ENCODE data around the gene SHB.
A peak's percentile ranks its signal among the peaks of the same experiment; 100 is the strongest.

SHB gene

GRCh38 chr9:38068701-38069628, at the start of gene SHB:
Gene SHB (minus strand): TSS chr9:38069227. CDS start chr9:38068645, 582 bp downstream.
- DNase-seq (ENCODE audit: low spot score) = peak; percentile 98

GRCh38 chr9:38117651-38118050, 48.6 kb upstream of the SHB start:
- DNase-seq (ENCODE audit: low spot score) = no peak

GRCh38 chr9:38114905-38115304, 45.9 kb upstream of the SHB start:
- DNase-seq (ENCODE audit: low spot score) = no peak

GRCh38 chr9:38112456-38112855, 43.4 kb upstream of the SHB start:
- no peak for DNase-seq (ENCODE audit: low spot score)

GRCh38 chr9:38112049-38112448, 43.0 kb upstream of the SHB start:
- DNase-seq (ENCODE audit: low spot score) = no peak

GRCh38 chr9:38110476-38110875, 41.4 kb upstream of the SHB start:
- DNase-seq (ENCODE audit: low spot score) = no peak

GRCh38 chr9:38109601-38110000, 40.6 kb upstream of the SHB start:
- no peak for DNase-seq (ENCODE audit: low spot score)

- no peak for DNase-seq (ENCODE audit: low spot score)
These were observed 39.3 kb upstream of the SHB start for GRCh38 chr9:38108326-38108725.

- no peak for DNase-seq (ENCODE audit: low spot score)
These were observed 38.8 kb upstream of the SHB start for GRCh38 chr9:38107811-38108304.

- DNase-seq (ENCODE audit: low spot score) = no peak
These were observed 38.4 kb upstream of the SHB start for GRCh38 chr9:38107405-38107804.

- no peak for DNase-seq (ENCODE audit: low spot score)
These were observed 37.5 kb upstream of the SHB start for GRCh38 chr9:38106488-38106887.

- no peak for DNase-seq (ENCODE audit: low spot score)
These were observed 34.3 kb upstream of the SHB start for GRCh38 chr9:38103340-38103739.

- DNase-seq (ENCODE audit: low spot score) = no peak
These were observed 32.4 kb upstream of the SHB start for GRCh38 chr9:38101423-38101822.

- DNase-seq (ENCODE audit: low spot score) = no peak
These were observed 27.3 kb upstream of the SHB start for GRCh38 chr9:38096238-38096805.

- DNase-seq (ENCODE audit: low spot score) = no peak
These were observed 25.1 kb upstream of the SHB start for GRCh38 chr9:38094165-38094564.

GRCh38 chr9:38092656-38093055, 23.6 kb upstream of the SHB start:
- no peak for DNase-seq (ENCODE audit: low spot score)

GRCh38 chr9:38092200-38092524, 23.1 kb upstream of the SHB start:
- DNase-seq (ENCODE audit: low spot score) = no peak

- no peak for DNase-seq (ENCODE audit: low spot score)
These were observed 22.5 kb upstream of the SHB start for GRCh38 chr9:38091310-38092199.

GRCh38 chr9:38090170-38090569, 21.1 kb upstream of the SHB start:
- DNase-seq (ENCODE audit: low spot score) = no peak

- DNase-seq (ENCODE audit: low spot score) = no peak
These were observed 20.5 kb upstream of the SHB start for GRCh38 chr9:38089387-38090165.

- DNase-seq (ENCODE audit: low spot score) = peak; percentile 84
These were observed 19.2 kb upstream of the SHB start for GRCh38 chr9:38088006-38088925.

All from GM03348 (cell line).